Measurements from ENCODE around the gene LDHB. TPM values are rescaled to one million over a fixed set of nuclear protein-coding genes. Genes with fewer than 3 reads are reported as not detected.
"Not testable (repeated sequence)": the region's sequence is repeated elsewhere in the genome, so short reads cannot be mapped to it uniquely, and the experiment has no call there.

Gene LDHB
- total RNA-seq, 2 donors from 2014 or later = 89.6 to 165 TPM

DNA sequence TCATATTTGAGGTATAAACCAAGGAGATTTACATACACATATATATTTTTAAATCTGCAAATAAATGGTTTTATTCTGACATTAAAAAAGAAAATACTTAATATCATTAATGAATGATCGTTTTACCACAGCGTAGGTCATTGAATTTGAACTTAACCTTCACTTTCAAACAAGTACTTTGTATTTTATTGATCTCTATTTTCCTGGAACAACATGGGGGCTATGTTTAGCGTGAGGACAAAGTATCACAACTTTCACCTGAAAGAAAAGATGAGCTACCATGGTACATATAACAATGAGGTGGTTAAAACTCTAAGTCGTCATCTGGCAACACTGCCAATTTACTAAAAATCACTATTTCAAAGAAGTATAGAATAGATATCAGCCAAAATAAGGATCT, 59.0 kb downstream of the LDHB start:
- no peak for DNase-seq (ENCODE audit: low spot score)
- ATAC-seq (ENCODE audit: insufficient number of reproducible peaks, low FRiP score, low read depth) = no peak
- H3K4me1 ChIP-seq (ENCODE audit: control insufficient read depth in 1 of 2, low read depth in 2 of 2) = no peaks in the 10 kb centered on the region
- H3K36me3 ChIP-seq = no peaks in the 10 kb centered on the region
- no peak overlapping the region for H3K4me3 ChIP-seq
- no peaks in the 10 kb centered on the region for H3K9me3 ChIP-seq
- H3K27me3 ChIP-seq (replicated peaks; ENCODE audit: insufficient read depth) = no peaks in the 10 kb centered on the region
- TF ChIP-seq, protein P1, sequence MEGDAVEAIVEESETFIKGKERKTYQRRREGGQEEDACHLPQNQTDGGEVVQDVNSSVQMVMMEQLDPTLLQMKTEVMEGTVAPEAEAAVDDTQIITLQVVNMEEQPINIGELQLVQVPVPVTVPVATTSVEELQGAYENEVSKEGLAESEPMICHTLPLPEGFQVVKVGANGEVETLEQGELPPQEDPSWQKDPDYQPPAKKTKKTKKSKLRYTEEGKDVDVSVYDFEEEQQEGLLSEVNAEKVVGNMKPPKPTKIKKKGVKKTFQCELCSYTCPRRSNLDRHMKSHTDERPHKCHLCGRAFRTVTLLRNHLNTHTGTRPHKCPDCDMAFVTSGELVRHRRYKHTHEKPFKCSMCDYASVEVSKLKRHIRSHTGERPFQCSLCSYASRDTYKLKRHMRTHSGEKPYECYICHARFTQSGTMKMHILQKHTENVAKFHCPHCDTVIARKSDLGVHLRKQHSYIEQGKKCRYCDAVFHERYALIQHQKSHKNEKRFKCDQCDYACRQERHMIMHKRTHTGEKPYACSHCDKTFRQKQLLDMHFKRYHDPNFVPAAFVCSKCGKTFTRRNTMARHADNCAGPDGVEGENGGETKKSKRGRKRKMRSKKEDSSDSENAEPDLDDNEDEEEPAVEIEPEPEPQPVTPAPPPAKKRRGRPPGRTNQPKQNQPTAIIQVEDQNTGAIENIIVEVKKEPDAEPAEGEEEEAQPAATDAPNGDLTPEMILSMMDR (IDR thresholded peaks at IDR 0.05) = no peak
- no peak overlapping the region for H3K27ac ChIP-seq

- H3K27ac ChIP-seq; DNase-seq (ENCODE audit: low spot score); H3K36me3 ChIP-seq; H3K4me3 ChIP-seq; H3K4me1 ChIP-seq (ENCODE audit: control insufficient read depth in 1 of 2, low read depth in 2 of 2); ATAC-seq (ENCODE audit: insufficient number of reproducible peaks, low FRiP score, low read depth); H3K27me3 ChIP-seq (replicated peaks; ENCODE audit: insufficient read depth): not testable (repeated sequence)
- H3K9me3 ChIP-seq = peaks cover 11% of the 10 kb centered on the region
These were observed 62.3 kb downstream of the LDHB start for GRCh38 chr12:21595356-21595755.

- H3K4me1 ChIP-seq (ENCODE audit: control insufficient read depth in 1 of 2, low read depth in 2 of 2) = no peaks in the 10 kb centered on the region
- ATAC-seq (ENCODE audit: insufficient number of reproducible peaks, low FRiP score, low read depth) (no peak), DNase-seq (ENCODE audit: low spot score) (no peak)
- TF ChIP-seq, protein P1 (IDR thresholded peaks at IDR 0.05) = no peak
- no peaks in the 10 kb centered on the region for H3K36me3 ChIP-seq
- H3K4me3 ChIP-seq = no peak overlapping the region
- H3K27me3 ChIP-seq (replicated peaks; ENCODE audit: insufficient read depth) = no peaks in the 10 kb centered on the region
- no peak overlapping the region for H3K27ac ChIP-seq
- H3K9me3 ChIP-seq = peaks cover under 1% of the 10 kb centered on the region
These were observed 72.2 kb downstream of the LDHB start for GRCh38 chr12:21585485-21585884.

Other genes starting within 250 kb of the LDHB start
- 10 to 100 TPM; 16.4 to 24.5 TPM for gene PYROXD1, start 220.2 kb downstream of the LDHB start, total RNA-seq
- 10 to 100 TPM; 30.1 to 55.3 TPM for gene RECQL, start 156.2 kb downstream of the LDHB start, total RNA-seq
- 10 to 100 TPM; 26.7 to 36.8 TPM for gene GOLT1B, start 156.1 kb downstream of the LDHB start, total RNA-seq
- under 1 TPM in 1 of 2 donors, not detected in 1; 0.81 TPM for gene SPX, start 131.5 kb downstream of the LDHB start, total RNA-seq
- gene GYS2, start 53.0 kb downstream of the LDHB start, total RNA-seq = not detected
- gene KCNJ8, start 116.9 kb upstream of the LDHB start, total RNA-seq = 1 to 10 TPM; 7.0 to 8.1 TPM

Measured in thoracic aorta (tissue), 2 donors.